ENCODE data around the gene GPR61. TPM values are rescaled to one million over a fixed set of nuclear protein-coding genes. Genes with fewer than 3 reads are reported as not detected.

Gene GPR61
- polyA plus RNA-seq, 1 donor (not counting 4 experiments of a cell fraction or from before 2014, with no cell fraction given), result not detected

DNA sequence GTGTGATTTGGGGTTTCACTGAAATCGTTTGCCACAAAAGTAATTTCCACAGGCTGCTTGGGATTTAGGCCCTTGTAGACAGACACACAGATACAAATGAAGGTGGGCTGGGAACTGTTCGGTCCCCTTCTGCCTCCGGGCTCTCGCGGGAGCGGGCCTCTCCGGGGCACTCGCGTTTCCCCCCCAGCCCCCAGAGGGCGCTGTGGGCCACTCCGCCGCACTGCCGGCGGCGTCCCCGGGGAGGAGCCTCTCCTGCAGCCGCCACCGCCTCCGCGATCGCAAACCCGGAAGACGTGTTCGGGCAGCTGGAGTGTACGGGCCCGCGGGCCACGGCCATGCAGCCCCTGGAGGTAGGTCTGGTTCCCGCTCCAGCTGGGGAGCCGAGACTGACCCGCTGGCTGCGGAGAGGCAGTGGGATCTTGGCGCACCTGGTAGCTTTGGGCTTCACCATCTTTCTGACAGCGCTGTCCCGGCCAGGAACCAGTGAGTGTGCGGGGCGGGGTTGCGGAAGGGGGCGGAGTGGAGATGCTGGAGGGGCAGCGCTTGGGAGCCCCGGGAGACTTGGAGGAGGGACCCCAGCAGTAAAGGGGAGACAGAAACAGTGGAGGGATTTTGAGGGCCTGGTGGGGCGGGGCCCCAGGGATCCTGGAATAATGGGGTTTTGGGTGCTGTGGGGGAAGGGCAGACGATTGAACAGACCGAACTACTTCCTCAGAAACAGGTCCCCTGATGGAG, 45.7 kb upstream of the GPR61 start, which contains the start of gene CYB561D1:
TSS of gene CYB561D1 (plus strand) at position 290 of the 735 bp plus-strand sequence. CDS start at position 336, 46 bp downstream.
- dilution Hi-C loops (cut with MboI; ENCODE audit: extremely low pct_ligation_motif_present, low sequenced_read_pairs), result no loop called here
- DNase-seq (ENCODE audit: low read depth, low spot score) (no peak), FAIRE-seq (no peak)
- H3K4me1 ChIP-seq (ENCODE audit: control insufficient read depth, extremely low read depth, insufficient read depth, low read length), result peaks cover 12% of the 10 kb centered on the region
- H2AFZ ChIP-seq (ENCODE audit: control insufficient read depth, low read length), result peak within 1 kb of the TSS; percentile 99
- TF ChIP-seq CTCF (optimal IDR thresholded peaks at IDR 0.05 in 1 of 3, IDR thresholded peaks at IDR 0.05 in 1 of 3, conservative IDR thresholded peaks at IDR 0.05 in 1 of 3; ENCODE audit: extremely low read depth in 1 of 3, insufficient read depth in 2 of 3, low read length in 3 of 3) (peak; percentile 79 to 97 (median 88)), EZH2 (IDR thresholded peaks at IDR 0.05; ENCODE audit: low read length) (no peak)
- H3K27ac ChIP-seq (ENCODE audit: control insufficient read depth, insufficient read depth, low read length), result peak within 1 kb of the TSS; percentile 17
- peak within 1 kb of the TSS; percentile 72 to 93 (median 86) for H3K4me3 ChIP-seq (ENCODE audit: control insufficient read depth in 2 of 3, extremely low read depth in 1 of 3, insufficient read depth in 2 of 3, low read depth in 1 of 3, low read length in 3 of 3)
- H3K9me1 ChIP-seq (ENCODE audit: control insufficient read depth, extremely low read depth, insufficient read depth, low read length), result no peaks in the 10 kb centered on the region
- peak within 1 kb of the TSS; percentile 71 for H3K9ac ChIP-seq (ENCODE audit: control insufficient read depth, extremely low read depth, insufficient read depth, low read length)
- H3K9me3 ChIP-seq (ENCODE audit: control insufficient read depth, low read depth, low read length), result no peaks in the 10 kb centered on the region
- H3K36me3 ChIP-seq (ENCODE audit: control insufficient read depth in 2 of 2, extremely low read depth in 1 of 2, insufficient read depth in 2 of 2, low read length in 2 of 2), result peaks cover 15% of the 10 kb centered on the region in 2 experiments
- H3K4me2 ChIP-seq (ENCODE audit: control insufficient read depth, extremely low read depth, insufficient read depth, low read depth, low read length), result peak within 1 kb of the TSS; percentile 84
- H3K27me3 ChIP-seq (ENCODE audit: control insufficient read depth, extremely low read depth, insufficient read depth, low read length), result no peaks in the 10 kb centered on the region
- H3K79me2 ChIP-seq (ENCODE audit: control insufficient read depth, insufficient read depth, low read length), result peaks cover 7% of the 10 kb centered on the region
- no peaks in the 10 kb centered on the region for H4K20me1 ChIP-seq (ENCODE audit: control insufficient read depth, extremely low read depth, insufficient read depth, low read length)

GRCh38 chr1:109495738-109496137, 43.9 kb upstream of the GPR61 start:
- Histone ChIP-seq H3K9me3 (ENCODE audit: control insufficient read depth, low read depth, low read length) (no peaks in the 10 kb centered on the region), H3K4me1 (ENCODE audit: control insufficient read depth, extremely low read depth, insufficient read depth, low read length) (peaks cover 23% of the 10 kb centered on the region), H2AFZ (ENCODE audit: control insufficient read depth, low read length) (no peak overlapping the region), H3K9ac (ENCODE audit: control insufficient read depth, extremely low read depth, insufficient read depth, low read length) (no peak overlapping the region), H3K27me3 (ENCODE audit: control insufficient read depth, extremely low read depth, insufficient read depth, low read length) (no peaks in the 10 kb centered on the region), H3K4me3 (ENCODE audit: control insufficient read depth in 2 of 3, extremely low read depth in 1 of 3, insufficient read depth in 2 of 3, low read depth in 1 of 3, low read length in 3 of 3) (no peak overlapping the region), H3K79me2 (ENCODE audit: control insufficient read depth, insufficient read depth, low read length) (peaks cover 7% of the 10 kb centered on the region), H3K27ac (ENCODE audit: control insufficient read depth, insufficient read depth, low read length) (no peak overlapping the region), H3K4me2 (ENCODE audit: control insufficient read depth, extremely low read depth, insufficient read depth, low read depth, low read length) (no peak overlapping the region), H3K36me3 (ENCODE audit: control insufficient read depth in 2 of 2, extremely low read depth in 1 of 2, insufficient read depth in 2 of 2, low read length in 2 of 2) (peaks cover 11 to 15% of the 10 kb centered on the region in 2 experiments), H3K9me1 (ENCODE audit: control insufficient read depth, extremely low read depth, insufficient read depth, low read length) (no peaks in the 10 kb centered on the region), H4K20me1 (ENCODE audit: control insufficient read depth, extremely low read depth, insufficient read depth, low read length) (no peaks in the 10 kb centered on the region)
- dilution Hi-C loops (cut with MboI; ENCODE audit: extremely low pct_ligation_motif_present, low sequenced_read_pairs), result no loop called here
- no peak for FAIRE-seq
- TF ChIP-seq CTCF (optimal IDR thresholded peaks at IDR 0.05 in 1 of 3, IDR thresholded peaks at IDR 0.05 in 1 of 3, conservative IDR thresholded peaks at IDR 0.05 in 1 of 3; ENCODE audit: extremely low read depth in 1 of 3, insufficient read depth in 2 of 3, low read length in 3 of 3) (no peak), EZH2 (IDR thresholded peaks at IDR 0.05; ENCODE audit: low read length) (no peak)
- no peak for DNase-seq (ENCODE audit: low read depth, low spot score)

Measured in keratinocyte (primary cell).